Loucy (cell line): ENCODE results near the gene OR5A1.

Source experiments
- H2AFZ ChIP-seq: fragments of 200-600 bp; sonication (generic); 2 replicates; pipeline ENCODE4 v1.6.0; 2016; ENCODE audit warnings: antibody characterized with exemption, mild to moderate bottlenecking, low read length, moderate library complexity
- H3F3A ChIP-seq: fragments of 200-600 bp; 2 replicates; pipeline ENCODE4 v1.6.0; 2016; ENCODE audit warnings: antibody characterized with exemption, low read depth, mild to moderate bottlenecking
- H3K27me3 ChIP-seq: fragments of 200-600 bp; sonication (generic); 2 replicates; pipeline ENCODE4 v1.6.1; 2014; ENCODE audit warnings: low read length, mild to moderate bottlenecking; ENCODE audit not compliant: insufficient read depth, poor library complexity, severe bottlenecking
- H3K36me3 ChIP-seq: fragments of 200-600 bp; sonication (generic); 2 replicates; pipeline ENCODE4 v1.6.1; 2016; ENCODE audit warnings: low read length; ENCODE audit not compliant: insufficient read depth
- H3K4me1 ChIP-seq: fragments of 200-600 bp; sonication (generic); 2 replicates; pipeline ENCODE4 v1.5.1; 2014; ENCODE audit warnings: low read length, mild to moderate bottlenecking; ENCODE audit not compliant: insufficient read depth, poor library complexity, severe bottlenecking
- H3K4me2 ChIP-seq: fragments of 200-600 bp; sonication (generic); 2 replicates; pipeline ENCODE4 v1.6.0; 2014; ENCODE audit warnings: antibody characterized with exemption, low read length, low read depth, mild to moderate bottlenecking; ENCODE audit not compliant: poor library complexity, severe bottlenecking
- H3K4me3 ChIP-seq: fragments of 200-600 bp; sonication (generic); 2 replicates; pipeline ENCODE4 v1.5.1; 2014; ENCODE audit warnings: low read length, mild to moderate bottlenecking, mixed read lengths; ENCODE audit not compliant: poor library complexity, severe bottlenecking
- H3K79me2 ChIP-seq: fragments of 200-600 bp; sonication (generic); 2 replicates; pipeline ENCODE4 v1.6.1; 2014; ENCODE audit warnings: low read length; ENCODE audit not compliant: insufficient read depth
- H3K9ac ChIP-seq: fragments of 200-600 bp; sonication (generic); 2 replicates; pipeline ENCODE4 v1.6.0; 2014; ENCODE audit warnings: mild to moderate bottlenecking, low read depth, low read length, moderate library complexity; ENCODE audit not compliant: poor library complexity, severe bottlenecking
- H3K9me2 ChIP-seq: fragments of 200-600 bp; sonication (generic); replicated peaks from 2 replicates; pipeline ENCODE4 v1.6.1; 2016; ENCODE audit warnings: low read depth, low read length, mixed read lengths
- H3K9me3 ChIP-seq: fragments of 200-600 bp; sonication (generic); 2 replicates; pipeline ENCODE4 v1.6.1; 2014; ENCODE audit warnings: mild to moderate bottlenecking, antibody characterized with exemption, low read length, low read depth; ENCODE audit not compliant: insufficient read depth
- H4K20me1 ChIP-seq: fragments of 200-600 bp; sonication (generic); 2 replicates; pipeline ENCODE4 v1.6.0; 2014; ENCODE audit warnings: antibody characterized with exemption, low read length, mild to moderate bottlenecking; ENCODE audit not compliant: insufficient read depth, poor library complexity, severe bottlenecking
- CTCF ChIP-seq: fragments of 200-600 bp; sonication (generic); conservative IDR thresholded peaks from 2 replicates; pipeline ENCODE4 v1.5.1; 2014; ENCODE audit warnings: mild to moderate bottlenecking, antibody characterized with exemption, low read length
- EZH2phosphoT487 ChIP-seq: fragments of 200-600 bp; IDR thresholded peaks from 2 replicates; pipeline ENCODE4 v1.6.1; 2018; ENCODE audit warnings: antibody characterized with exemption, mild to moderate bottlenecking, moderate library complexity, borderline replicate concordance

Gene OR5A1

DNA sequence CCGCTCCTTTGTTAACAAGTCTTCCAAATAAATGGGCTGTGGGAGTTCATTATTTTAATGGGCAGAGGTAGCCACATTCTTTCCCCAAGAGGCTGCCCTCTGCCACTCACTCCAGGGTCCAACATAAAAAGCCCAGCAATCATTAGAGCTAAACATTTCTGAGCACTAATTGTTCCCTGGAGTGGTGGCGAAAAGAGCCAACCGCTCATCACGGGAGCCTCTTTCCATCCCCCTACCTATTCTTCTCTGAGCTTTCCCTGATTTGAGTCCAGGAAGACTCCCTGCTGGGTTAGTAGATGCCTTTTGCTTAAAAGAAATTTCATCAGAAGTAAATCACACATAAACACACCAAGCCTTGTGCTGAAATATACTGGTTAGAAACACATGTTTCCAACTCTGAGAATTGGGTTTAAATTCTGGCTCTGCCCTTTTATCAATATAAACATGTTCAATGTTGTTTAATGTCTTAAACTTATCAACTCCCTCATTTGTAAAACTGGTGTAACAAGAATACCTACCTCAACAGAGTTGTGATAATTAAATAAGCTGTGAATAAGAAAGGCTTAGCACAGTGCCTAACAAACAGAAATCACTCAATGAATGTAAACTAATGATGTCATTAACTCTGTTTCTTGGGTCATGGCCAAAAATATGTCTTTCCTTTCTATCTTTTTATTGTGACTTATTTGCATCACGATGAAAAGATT is 9.8 kb upstream of the OR5A1 start, which contains the start of gene OR5A2:
Gene OR5A2 (minus strand): TSS at position 53 of the 707 bp plus-strand sequence. CDS start 3,460 bp downstream, outside the sequence.
- no peaks in the 10 kb centered on the region for H3K79me2 ChIP-seq
- no peaks in the 10 kb centered on the region for H3K27me3 ChIP-seq
- no peak within 1 kb of the TSS for H2AFZ ChIP-seq
- H3K4me3 ChIP-seq: no peak within 1 kb of the TSS
- no peaks in the 10 kb centered on the region for H4K20me1 ChIP-seq
- no peaks in the 10 kb centered on the region for H3K4me1 ChIP-seq
- H3K9me3 ChIP-seq: no peaks in the 10 kb centered on the region
- H3K36me3 ChIP-seq: no peaks in the 10 kb centered on the region
- no peaks in the 10 kb centered on the region for H3K9me2 ChIP-seq
- no peaks in the 10 kb centered on the region for H3F3A ChIP-seq
- no peak for TF ChIP-seq CTCF
- no peak for TF ChIP-seq EZH2phosphoT487
- no peak within 1 kb of the TSS for H3K9ac ChIP-seq
- H3K4me2 ChIP-seq: no peak within 1 kb of the TSS

DNA sequence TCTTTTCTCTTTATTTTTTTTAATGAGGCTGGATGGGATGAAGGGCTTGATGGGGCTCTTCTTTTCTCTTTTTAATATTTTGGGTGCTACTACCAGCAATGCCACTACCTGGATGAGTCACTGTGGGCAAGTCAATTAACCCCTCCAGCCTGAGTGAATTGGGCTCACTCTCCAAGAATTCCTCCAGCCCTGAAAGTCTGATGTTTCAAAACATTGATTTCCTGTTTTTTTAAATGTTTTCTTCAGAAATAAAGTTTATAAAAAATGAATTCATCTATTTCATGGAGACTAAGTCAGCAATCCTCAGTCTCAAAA is 9.2 kb upstream of the OR5A1 start:
- Histone ChIP-seq H3F3A (no peaks in the 10 kb centered on the region), H3K4me2 (no peak overlapping the region), H3K4me1 (no peaks in the 10 kb centered on the region), H4K20me1 (no peaks in the 10 kb centered on the region), H3K27me3 (no peaks in the 10 kb centered on the region), H3K4me3 (no peak overlapping the region), H3K36me3 (no peaks in the 10 kb centered on the region), H3K9ac (no peak overlapping the region), H3K79me2 (no peaks in the 10 kb centered on the region), H3K9me3 (no peaks in the 10 kb centered on the region), H3K9me2 (no peaks in the 10 kb centered on the region), H2AFZ (no peak overlapping the region)
- TF ChIP-seq EZH2phosphoT487 (no peak), CTCF (no peak)

DNA sequence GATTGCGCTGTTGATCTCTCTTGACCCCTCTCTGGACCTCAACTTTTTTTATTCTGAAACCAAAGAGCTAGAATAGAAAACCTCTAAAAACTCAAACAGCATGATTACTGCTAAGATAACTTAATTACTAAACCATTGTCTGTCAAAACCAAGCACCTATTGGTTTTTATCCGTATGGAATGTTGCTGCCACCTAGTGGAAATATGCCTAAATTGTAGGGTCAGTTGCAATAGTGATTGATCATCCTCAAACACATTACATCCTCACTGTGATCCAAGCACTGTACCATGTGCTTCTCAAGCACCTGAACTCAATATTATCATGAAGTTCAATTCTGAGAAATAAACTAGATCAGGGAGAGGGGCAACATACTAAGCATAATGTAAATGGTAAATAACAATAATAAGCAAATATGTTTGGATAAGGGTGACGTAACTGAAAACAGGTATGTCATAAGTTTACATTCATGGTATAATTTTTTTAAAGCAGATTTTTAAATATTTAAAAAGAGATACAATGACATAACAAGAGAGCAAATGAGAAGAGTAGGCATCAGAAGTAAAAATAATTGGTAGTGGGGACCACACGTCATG is 6.2 kb upstream of the OR5A1 start:
- Histone ChIP-seq H4K20me1 (no peaks in the 10 kb centered on the region), H3K4me2 (no peak overlapping the region), H3F3A (no peaks in the 10 kb centered on the region), H3K9ac (no peak overlapping the region), H3K79me2 (no peaks in the 10 kb centered on the region), H3K27me3 (no peaks in the 10 kb centered on the region), H3K9me2 (no peaks in the 10 kb centered on the region), H3K36me3 (no peaks in the 10 kb centered on the region), H3K9me3 (no peaks in the 10 kb centered on the region), H3K4me3 (no peak overlapping the region), H3K4me1 (no peaks in the 10 kb centered on the region), H2AFZ (no peak overlapping the region)
- TF ChIP-seq EZH2phosphoT487: no peak
- peak; percentile 95 for TF ChIP-seq CTCF
